Epidermal melanocyte (primary cell): ENCODE results near the gene XIST.
"Not testable (repeated sequence)": the region's sequence is repeated elsewhere in the genome, so short reads cannot be mapped to it uniquely, and the experiment has no call there.

Source experiments
- DNase-seq: peaks from one replicate; pipeline ENCODE4 v3.0.0; 2011; ENCODE audit warnings: low spot score; ENCODE audit not compliant: insufficient read length

The XIST gene

DNA sequence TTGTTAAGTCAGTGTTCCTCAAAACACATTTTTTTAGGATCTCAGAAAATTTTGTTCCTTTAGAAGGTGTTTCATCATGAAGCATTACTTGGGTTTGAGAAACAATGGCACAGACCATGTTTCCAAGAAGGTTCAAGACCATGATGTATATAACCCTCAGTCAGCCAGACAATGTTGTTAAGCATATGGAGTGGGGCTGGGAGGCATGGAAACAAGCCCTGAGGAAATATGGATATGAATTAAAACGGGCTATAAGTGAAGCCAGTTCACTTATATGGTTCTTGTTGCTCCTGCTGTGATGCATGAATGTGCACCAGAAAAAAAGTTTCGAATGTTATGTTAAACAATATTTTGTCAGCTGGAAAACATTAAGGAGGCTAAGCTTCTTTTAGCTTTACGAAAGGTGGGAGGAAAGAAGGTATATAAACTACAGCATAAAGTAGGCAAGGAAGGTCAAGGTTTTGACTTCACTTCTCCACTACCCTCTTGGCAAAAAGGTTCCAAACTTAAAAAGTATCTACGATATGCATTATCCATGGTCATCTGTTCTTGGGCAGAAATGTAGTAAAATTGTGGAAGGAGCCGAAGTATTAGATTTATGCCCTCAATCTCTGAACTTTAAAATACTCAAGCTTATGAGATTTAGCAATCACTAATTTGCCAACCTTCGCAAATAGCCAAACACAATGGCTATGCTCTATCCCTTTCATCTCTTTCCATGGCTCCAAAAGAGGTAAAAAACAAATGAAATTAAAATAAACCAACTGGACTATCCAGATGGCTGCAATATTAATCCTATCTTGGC is 12.2 kb downstream of the XIST start:
- no peak for DNase-seq

DNA sequence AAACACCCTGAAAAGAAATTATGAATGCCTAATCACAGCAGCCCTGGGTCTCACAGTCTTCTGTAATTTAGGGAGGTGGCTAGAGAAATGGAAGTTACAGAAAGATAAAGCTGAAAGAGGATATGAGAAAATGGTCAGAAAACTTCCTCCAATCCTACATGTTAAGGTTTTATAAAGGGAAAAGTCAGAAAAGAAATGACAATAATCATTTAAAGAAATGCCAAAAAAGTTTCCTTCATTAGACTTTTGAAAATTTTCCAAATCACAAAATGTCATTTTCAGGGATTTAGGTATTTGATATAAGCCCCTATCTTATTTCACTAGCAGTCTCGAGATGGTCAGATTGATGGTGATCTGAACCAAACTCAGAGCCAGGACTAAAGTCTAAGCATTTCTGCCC is 13.4 kb downstream of the XIST start:
- DNase-seq = no peak

DNA sequence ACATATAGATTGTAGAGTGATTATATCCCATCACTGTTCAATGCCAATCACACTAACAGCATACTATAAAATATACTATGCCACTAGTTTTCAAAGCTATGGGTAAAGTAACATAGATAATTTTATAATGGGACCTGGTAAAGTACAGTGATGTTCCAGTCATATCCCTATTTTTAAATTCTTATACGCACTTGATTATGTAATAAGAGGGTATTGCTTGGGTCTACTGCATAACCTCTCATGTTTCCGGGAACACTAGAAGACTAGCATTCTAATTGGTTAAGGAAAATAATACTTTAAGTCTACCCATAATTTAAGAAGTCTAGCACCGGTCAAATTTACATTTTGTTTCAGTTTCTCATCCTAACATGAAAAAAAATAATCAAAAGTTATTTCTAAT is 14.4 kb downstream of the XIST start:
- no peak for DNase-seq

DNA sequence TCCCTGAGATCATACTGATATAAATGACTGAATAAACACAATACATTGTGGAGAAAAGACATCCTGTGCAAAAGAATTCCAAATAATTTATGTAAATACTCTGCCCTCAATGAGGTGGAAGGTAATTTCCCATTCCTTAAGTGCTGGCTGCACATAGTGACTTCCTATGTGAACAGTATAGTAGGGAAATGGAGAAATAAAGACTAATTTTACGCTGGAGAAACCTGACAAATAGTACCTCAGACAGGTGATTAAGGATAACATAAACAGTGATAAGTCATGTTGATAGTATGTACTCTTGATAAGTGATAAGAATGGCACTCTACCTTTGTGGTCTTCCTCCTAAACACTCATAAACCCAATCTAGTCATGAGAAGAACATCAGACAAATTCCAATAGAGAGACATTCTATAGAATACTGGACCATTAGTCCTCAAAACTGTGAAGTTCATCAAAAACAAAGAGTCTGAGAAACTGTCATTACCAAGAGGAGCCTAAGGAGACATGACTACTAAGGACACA is 15.5 kb downstream of the XIST start:
- DNase-seq = no peak

DNA sequence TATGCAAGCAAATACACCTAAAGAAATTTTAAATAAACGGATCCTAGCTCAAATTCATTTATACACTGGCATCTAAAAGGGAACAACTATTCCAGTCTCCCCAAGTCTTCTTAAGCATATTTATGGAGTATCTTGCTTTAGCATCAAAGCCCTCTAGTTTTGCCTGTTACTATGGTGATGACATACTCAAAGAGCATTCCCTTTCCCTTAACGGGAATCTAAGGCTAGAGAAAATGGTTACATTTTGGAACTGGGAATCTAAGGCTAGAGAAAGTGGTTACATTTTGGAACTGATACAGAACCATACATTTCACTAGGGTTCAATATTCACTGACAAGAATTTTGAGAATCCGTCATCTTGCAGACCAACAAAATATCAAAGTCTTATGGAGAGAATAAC is 18.3 kb downstream of the XIST start:
- no peak for DNase-seq

DNA sequence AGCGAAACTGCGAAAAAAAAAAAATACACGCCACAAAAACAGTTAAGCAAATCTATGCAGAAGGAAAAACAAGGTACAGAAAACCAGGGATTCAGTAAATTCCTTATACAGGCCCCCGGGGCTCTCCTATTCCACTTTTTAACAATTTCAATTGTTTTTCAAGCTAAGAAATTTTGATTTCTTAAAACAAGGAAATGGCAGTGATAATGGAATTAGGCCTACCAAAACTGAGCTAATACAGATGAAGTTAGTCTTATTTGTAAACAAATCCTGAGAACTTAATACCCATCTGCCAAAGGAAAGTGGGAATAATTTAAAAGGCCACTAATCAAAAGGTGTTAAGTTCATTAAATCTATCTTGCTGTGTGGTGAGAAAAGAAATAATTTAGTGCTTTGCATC is 20.2 kb downstream of the XIST start:
- no peak for DNase-seq

DNA sequence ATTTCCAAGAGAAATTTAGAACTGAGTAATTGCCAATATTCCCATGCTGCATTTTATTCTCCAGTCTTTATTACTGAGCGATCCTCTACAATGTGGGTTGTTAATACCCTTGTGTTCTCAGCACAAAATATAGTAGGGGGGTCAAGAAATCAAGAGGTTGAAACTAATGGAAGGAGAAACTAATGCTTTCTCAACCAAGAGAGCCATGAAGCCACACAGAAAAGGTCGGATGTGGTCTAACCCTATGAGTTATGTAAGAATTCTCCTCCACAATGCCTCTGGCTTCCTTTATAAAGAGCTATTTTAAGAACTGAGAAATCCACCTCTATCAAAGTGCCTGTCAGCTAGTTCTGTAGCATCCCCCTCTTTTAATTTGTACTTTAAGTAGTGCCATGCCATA is 21.0 kb downstream of the XIST start:
- DNase-seq = no peak

DNA sequence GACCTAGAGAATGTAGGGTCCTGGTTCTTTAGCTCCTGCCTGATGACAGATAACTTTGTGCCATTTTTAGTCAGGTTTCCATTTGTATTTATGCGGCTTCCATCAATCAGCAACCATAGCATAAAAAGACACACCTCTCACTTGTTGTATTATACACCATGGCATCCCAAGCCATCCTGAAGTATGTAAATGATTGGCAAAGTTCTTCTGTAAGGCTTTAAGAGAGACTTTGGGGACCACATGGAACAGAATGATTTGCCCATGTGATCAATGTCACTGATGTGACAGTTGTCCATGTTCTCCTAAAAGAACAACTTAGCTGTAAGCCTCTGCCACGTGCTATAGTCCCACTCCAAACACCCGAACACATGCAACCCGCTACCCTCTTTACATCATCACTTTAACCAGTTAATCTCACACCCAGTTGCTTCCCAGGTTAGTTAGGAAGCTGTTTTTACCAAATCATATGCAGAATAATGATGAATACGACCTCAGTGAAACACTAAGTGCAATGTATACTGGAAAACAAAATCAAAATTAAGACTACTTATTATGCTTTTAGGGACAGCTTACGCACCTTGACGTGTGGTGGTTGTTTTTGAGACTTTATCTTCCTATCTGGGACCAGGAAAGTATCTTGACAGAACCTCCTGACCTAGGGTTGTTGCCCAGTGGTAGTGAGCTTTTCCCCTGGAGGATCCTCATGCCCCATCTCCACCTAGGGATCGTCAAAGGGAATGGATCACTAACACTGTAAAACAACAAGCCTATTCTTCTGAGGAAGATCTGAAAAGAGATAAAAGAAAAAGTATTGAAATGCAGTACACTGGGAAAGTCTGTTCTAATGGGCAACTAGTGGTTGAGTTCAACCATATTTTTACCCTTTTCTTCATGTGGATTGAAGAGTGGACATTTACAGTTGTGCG is 21.8 kb downstream of the XIST start:
- no peak for DNase-seq

DNA sequence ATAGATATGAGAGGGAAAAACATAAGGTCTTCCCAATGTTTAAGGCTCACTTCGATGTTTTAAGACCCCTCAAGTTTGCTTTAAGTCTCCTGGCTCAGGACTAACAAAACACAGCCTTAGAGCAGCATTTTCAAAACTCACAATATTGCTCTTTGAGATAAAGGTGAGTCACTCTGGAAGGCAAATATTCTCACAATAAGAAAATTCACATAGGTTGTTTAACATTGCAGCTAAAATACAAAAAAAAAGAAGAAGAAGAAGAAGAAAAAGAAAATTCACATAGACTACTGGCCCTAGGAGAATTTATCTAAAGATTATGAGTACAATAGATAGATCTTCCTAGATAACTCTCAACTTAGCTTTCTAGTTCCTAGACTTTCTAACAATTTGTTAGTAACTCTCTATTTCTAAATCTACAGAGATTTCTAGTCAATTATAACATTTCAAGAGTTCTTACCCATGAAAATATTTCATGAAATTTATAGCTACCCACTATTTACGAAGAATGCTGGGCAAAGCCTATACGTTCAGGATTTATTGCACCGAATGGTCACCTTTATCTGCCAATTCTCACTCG is 22.5 kb downstream of the XIST start:
- DNase-seq = no peak

DNA sequence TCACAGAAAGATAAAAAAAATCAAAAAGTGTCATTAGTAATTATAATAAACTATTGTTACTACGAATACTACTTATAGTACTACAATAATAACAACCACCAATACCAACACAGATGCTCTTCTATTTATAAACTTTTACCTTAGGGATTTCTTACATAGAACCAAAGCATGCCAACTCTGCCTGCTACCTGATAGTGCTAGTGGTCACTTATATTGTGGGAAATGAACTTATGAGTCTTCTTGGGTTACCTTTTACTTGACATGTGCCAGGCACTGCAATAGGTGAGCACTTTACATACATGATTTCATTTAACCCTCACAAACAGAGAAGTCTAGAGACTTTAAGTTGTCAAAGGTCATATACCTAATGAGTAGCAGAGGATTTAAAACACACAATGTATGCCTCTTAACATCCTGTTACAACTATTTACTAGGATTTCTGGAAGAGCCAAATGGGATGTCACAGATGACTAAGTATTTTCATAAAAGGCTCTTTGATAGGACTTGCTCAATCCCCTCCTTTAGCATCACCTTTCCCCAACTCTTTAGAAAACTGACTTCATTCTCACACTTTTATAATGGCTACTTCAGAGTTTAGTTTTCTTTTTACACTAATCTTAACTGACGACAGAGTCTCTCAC is 24.3 kb downstream of the XIST start:
- DNase-seq = no peak

DNA sequence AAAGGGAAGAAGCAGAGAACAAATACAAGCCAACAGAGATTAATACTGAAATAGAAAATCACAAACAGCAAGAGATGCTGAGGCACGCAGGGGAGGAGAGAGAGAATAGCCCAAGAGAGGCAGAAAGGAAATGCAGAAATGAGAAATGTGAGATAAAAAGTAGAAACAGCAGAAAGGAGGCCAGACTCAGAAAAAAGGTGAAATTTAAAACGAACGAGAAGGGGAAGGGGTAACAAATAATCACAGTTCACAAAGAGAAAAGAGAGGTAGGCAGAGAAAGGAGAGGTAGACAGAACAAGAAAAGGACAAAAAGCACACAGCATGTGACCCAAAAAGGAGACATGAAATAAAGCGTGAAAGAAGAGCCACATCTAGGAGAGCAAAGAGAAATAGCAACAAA is 25.1 kb downstream of the XIST start:
- no peak for DNase-seq

DNA sequence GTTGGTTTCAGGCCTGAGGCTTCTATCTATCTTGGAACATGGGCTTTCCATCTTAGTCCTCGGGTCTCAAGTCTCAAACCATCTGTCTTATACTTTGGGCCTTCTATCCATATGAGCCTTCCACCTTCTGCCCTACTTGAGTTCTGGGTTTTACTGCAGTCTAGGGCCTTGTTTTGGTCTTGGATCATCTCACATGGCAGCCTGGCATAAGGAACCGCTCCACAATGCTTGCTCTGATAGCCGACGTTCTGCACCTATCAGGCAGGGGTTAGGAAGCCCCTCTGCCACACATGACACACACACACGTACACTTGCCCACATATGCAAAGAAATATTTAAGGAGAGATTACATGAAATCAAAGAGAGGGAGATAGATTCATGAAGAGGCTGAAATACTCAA is 25.5 kb downstream of the XIST start:
- DNase-seq = no peak

DNA sequence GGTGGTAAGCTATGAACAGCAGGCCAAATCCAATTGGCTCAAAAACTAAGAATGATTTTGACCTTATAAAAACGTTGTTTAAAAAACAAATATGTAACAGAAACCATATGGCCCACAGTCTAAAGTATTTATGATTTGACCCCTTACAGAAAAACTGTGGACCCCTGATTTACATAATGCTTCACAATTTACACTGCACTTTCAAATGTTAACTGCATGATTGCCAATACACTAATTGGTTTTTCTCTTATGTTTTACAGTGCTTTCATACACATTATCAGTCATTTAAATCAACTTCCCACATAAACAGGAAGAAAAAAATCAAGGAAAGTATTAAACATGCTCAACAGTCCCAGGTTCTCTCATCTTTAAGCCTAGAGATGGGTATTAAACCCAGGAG is 26.9 kb downstream of the XIST start:
- no peak for DNase-seq

DNA sequence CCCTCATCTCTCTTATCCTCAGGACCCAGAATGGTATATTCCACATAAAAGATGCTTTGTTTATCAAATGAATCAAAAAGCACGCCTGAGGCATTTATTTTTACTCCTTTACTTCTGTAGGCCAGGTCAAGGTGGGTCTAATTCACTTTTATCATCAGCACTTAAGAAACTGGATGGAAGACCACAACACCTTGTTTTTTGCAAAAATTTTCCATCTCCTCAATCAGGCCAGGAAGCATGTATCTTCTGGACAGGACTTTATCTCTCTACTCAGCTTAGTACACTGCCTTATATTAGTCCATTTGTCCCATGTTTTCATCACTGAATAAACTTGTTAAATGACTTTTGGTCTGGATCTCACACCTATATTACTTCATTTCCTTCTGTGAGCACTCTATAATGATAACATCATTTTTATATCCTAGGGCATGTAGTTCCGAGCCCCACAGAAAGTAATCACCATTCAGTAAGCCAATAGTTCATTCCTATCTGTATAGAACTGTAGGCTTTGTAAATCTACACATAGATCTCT is 29.0 kb downstream of the XIST start:
- no peak for DNase-seq

DNA sequence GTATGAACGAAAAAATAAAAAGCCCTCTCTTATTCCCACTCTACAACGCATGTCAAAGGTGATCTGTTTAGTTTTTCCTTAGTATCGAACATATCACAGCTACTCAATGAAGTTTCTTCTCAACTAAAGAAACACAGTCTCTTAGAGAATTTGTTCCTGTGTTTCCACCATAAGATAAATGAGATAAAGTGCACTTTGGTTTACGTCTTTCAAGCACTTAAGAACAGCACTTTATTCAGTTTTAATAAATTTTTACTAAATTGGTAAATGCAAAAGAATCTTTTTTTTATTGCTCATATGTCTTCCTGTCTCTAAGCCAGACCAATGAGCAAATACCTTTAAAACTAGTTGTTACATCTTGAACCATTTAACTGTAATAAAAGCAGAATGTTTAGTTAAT is 29.7 kb downstream of the XIST start:
- no peak for DNase-seq

DNA sequence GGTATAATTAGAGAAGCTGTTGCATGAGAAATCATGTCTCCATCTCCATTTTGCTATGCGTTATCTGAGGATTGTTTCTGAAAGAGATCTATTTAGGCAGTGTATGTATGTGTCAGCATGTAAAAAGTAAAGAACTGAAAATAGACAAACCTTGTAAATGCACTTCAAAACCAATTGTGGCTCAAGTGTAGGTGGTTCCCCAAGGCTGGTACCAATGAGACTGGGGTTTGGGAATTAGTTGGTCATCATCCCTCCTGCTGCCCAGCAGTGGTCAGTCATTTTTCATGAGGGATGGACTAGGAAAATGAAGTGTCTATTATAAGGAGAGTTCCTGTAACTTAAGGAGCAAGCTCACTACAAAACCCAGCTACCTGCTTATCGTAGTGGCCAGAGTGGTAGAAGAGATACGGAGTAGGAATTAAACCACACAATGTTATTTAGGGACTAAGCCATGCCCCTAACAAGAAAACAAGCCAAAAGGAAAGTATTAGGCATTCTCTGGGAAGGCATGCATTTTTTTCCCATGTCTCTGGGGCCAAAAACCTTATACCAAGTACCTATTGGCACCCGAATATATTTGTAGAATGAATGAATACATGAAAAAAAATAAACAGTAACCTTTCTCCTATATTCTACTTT is 30.5 kb downstream of the XIST start:
- DNase-seq = no peak

DNA sequence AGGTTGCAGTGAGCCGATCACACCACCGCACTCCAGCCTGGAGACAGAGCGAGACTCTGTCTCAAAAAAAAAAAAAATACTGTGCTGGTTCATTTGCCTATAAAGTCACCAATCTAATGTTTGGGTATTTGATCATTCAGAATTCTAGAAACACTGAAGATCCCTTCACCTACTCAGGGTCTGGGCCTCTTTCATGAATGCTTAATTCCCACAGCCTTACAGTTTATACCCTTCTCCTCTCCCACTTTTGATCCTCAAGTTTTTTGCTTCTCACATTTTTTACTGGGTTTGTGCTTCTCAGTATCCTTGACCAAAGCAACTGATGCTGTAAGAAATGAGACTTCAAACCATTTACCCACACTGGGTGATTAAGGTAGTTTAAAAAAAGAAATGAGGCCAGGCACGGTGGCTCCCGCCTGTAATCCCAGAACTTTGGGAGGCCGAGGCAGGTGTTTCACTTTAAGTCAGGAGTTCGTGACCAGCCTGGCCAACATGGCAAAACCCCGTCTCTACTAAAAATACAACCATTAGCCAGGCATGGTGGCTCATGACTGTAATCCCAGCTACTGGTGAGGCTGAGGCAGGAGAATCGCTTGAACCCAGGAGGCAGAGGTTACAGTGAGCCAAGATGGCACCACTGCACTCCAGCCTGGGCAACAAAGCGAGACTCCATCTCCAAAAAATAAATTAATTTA is 32.5 kb downstream of the XIST start:
- DNase-seq = not testable (repeated sequence)

DNA sequence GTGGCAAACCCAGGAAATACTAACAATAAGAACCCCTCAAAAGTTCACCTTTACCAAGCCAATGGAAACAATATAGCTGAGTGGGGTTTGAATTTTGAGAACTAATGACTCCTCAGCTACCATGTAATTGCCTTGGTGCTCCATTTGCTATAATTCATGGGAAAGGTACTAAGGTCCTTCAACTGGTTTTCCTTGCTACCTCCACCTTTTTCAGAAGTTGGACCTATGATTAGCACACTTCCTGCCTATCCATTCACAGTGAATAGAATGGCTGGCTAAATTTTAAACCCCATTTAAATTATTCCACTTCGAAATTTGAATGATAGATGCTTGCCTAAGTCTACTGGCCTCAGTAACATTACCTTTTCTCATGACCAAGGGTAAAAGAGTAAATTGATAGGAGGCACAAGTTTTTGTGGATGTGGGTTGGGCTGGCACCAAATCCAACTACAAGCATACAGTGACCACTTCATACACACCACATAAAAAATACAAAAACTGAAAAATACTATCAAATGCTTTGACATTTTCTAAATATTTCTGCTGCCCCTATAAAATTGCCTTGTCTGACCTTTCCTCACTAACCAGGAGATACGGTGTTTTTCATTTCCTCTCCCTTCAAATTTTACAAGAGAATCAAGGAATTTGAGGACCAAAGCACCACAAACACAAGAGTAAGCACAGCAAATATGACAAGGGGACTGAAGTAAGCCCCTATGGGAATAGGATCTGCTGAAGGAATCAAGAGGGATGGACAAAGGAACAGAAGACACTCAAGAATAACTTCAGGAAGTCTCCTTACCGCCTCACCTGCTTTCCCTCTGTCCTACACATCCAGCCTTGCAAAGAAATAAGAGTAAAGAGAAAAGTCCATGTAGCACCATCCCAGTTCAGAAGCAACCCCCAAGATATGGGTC is 34.1 kb downstream of the XIST start:
- no peak for DNase-seq
